Epithelial cell of proximal tubule (primary cell): ENCODE results near the gene MPPED1. TPM values are rescaled to one million over a fixed set of nuclear protein-coding genes. Genes with fewer than 3 reads are reported as not detected.

ENCODE experiments used
- DNase-seq: peaks from one replicate; pipeline ENCODE4 v3.0.0-alpha.2; 2011; ENCODE audit warnings: low read depth
- H3K4me3 ChIP-seq: 2 replicates; pipeline ENCODE4 v1.5.1; 2011; ENCODE audit warnings: low read depth, mild to moderate bottlenecking, low read length
- CTCF ChIP-seq: conservative IDR thresholded peaks from 2 replicates; pipeline ENCODE4 v1.5.1; 2012; ENCODE audit warnings: low read depth, mild to moderate bottlenecking, low read length
- total RNA-seq: library from RNA; depleted of rRNA; stranded (reverse); fragments of >200 nt; gene quantifications from 2 replicates; pipeline ENCODE4 v1.2.3, GENCODE V29; 2015

Gene MPPED1
- not detected in 2 replicates for total RNA-seq

- no peak for DNase-seq
- no peak for TF ChIP-seq CTCF
- no peak within 1 kb of the TSS for H3K4me3 ChIP-seq
These were observed at the start of gene MPPED1 for GRCh38 chr22:43411869-43412807. MPPED1 (plus strand) TSS chr22:43412014; CDS start chr22:43424986, 12,972 bp downstream.

GRCh38 chr22:43363315-43364168, 48.3 kb upstream of the MPPED1 start:
- H3K4me3 ChIP-seq = no peak overlapping the region
- no peak for TF ChIP-seq CTCF
- no peak for DNase-seq

GRCh38 chr22:43364169-43364435, 47.7 kb upstream of the MPPED1 start:
- DNase-seq = no peak
- no peak overlapping the region for H3K4me3 ChIP-seq
- TF ChIP-seq CTCF = no peak

DNA sequence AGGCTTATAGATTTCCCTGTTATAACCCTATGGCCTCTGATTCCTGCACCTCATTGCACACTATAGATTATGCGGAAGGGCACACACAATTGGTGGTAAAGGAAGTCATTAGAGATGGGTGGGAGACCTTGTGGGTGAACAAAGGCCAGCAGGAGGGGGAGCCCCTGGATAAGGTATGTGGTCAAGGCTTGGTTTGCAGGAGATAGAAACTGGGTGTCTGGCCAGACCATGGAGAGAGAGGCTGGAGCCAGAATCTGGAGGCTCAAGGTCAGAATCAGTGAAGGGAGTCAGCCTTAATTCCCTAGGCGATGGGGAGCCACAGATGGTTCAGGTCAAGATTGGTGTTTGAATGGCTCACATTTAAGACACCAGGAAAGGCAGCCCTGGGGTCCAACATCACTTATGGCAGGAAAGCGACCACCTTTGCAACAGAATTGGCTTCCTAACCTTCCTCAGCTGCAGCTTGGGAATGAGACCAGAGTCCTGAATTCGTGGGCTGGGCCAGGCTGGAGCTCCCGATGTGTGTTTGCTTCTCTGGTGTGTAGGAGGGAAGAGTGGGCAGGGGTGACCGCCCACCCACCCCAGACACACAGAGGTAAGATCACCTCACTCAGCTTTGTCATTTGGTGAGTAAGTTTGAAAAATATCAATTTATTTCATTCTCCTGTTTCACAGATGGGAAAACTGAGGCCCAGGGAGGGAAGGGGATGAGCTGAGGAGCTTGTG, 45.9 kb upstream of the MPPED1 start:
- no peak for DNase-seq
- no peak overlapping the region for H3K4me3 ChIP-seq
- no peak for TF ChIP-seq CTCF

GRCh38 chr22:43370036-43370435, 41.8 kb upstream of the MPPED1 start:
- no peak for DNase-seq
- no peak for TF ChIP-seq CTCF
- H3K4me3 ChIP-seq = no peak overlapping the region

GRCh38 chr22:43375951-43376455, 35.8 kb upstream of the MPPED1 start:
- TF ChIP-seq CTCF = no peak
- H3K4me3 ChIP-seq = no peak overlapping the region
- no peak for DNase-seq
